K562 (cell line): ENCODE results near the gene POU4F3.

Experiments
- FOS ChIP-seq: IDR thresholded peaks from 3 replicates; pipeline ENCODE4 v1.6.1; 2011; ENCODE audit not compliant: insufficient read length; ENCODE audit errors: extremely low read depth
- NFE2 ChIP-seq: IDR thresholded peaks from 2 replicates; pipeline ENCODE4 v1.6.1; 2014; ENCODE audit warnings: antibody characterized with exemption, low read depth
- OTX1 ChIP-seq: fragments of 450-650 bp; formaldehyde crosslinking; IDR thresholded peaks from 2 replicates; pipeline ENCODE4 v1.4.0; 2022; ENCODE audit warnings: mild to moderate bottlenecking
- PPARD ChIP-seq: fragments of 250-450 bp; sonication (Bioruptor Pico); IDR thresholded peaks from 2 replicates; pipeline ENCODE4 v1.8.0; 2022; ENCODE audit warnings: inconsistent platforms, mild to moderate bottlenecking, moderate library complexity
- SREBF2 ChIP-seq: sonication (generic); formaldehyde crosslinking; IDR thresholded peaks from 2 replicates; pipeline ENCODE4 v1.4.0; 2020; ENCODE audit warnings: mild to moderate bottlenecking, missing genetic modification reagents
- YBX1 ChIP-seq: fragments of 450-650 bp; IDR thresholded peaks from 2 replicates; pipeline ENCODE4 v1.7.1; 2016; ENCODE audit warnings: mild to moderate bottlenecking
- TF ChIP-seq, protein P1 (sequence below): sonication (generic); formaldehyde crosslinking; IDR thresholded peaks from 2 replicates; pipeline ENCODE4 v1.8.0; 2022; ENCODE audit warnings: mild to moderate bottlenecking, missing genetic modification reagents

DNA sequence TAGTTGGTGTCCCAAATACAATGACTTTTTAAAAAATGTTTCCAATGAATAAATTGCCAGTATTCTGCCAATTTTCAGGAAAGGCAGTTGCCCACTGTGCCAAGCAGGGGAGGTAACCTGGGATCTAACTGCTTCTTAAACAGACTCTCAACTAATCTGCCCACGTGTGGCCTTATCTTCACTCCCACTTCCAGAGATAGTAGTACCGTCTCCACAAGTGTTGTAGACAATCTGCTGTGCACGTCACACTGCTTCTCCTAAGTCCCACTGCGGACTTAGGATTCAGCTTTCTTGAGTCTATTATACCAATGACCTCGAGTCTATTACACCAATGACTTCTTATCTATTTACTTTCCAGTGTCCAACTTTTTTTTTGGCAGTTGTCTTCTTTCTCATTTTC, 21.2 kb downstream of the POU4F3 start:
- TF ChIP-seq SREBF2 (CRISPR knock-in tag) (no peak), OTX1 (CRISPR knock-in tag) (no peak), PPARD (CRISPR knock-in tag) (no peak), FOS (no peak), NFE2 (no peak), YBX1 (no peak)
- TF ChIP-seq, protein P1, sequence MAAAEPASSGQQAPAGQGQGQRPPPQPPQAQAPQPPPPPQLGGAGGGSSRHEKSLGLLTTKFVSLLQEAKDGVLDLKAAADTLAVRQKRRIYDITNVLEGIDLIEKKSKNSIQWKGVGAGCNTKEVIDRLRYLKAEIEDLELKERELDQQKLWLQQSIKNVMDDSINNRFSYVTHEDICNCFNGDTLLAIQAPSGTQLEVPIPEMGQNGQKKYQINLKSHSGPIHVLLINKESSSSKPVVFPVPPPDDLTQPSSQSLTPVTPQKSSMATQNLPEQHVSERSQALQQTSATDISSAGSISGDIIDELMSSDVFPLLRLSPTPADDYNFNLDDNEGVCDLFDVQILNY (CRISPR knock-in tag), result no peak
